IPS-NIHi11 (cell line): ENCODE results near the gene LARP4B.
"Not testable (repeated sequence)": the region's sequence is repeated elsewhere in the genome, so short reads cannot be mapped to it uniquely, and the experiment has no call there.

Experiments
- DNase-seq: peaks from one replicate; pipeline ENCODE4 v3.0.0; 2012; ENCODE audit warnings: mixed read lengths, low spot score

Gene LARP4B

GRCh38 chr10:786633-787474, 144.7 kb downstream of the LARP4B start:
- DNase-seq = no peak

- DNase-seq = no peak
Measured at GRCh38 chr10:785861-786214, 145.7 kb downstream of the LARP4B start.

- DNase-seq = no peak
Measured at GRCh38 chr10:785089-785860, 146.2 kb downstream of the LARP4B start.

GRCh38 chr10:784403-785088, 147.0 kb downstream of the LARP4B start:
- peak; percentile 70 for DNase-seq

GRCh38 chr10:782751-783648, 148.5 kb downstream of the LARP4B start:
- no peak for DNase-seq

- DNase-seq = no peak
Measured at GRCh38 chr10:780536-781524, 150.7 kb downstream of the LARP4B start.

GRCh38 chr10:778626-779330, 152.7 kb downstream of the LARP4B start:
- peak; percentile 32 for DNase-seq

- DNase-seq = no peak
Measured at GRCh38 chr10:777913-778479, 153.5 kb downstream of the LARP4B start.

- DNase-seq = no peak
Measured at GRCh38 chr10:776772-777171, 154.7 kb downstream of the LARP4B start.

GRCh38 chr10:775245-776075, 156.0 kb downstream of the LARP4B start:
- peak; percentile 33 for DNase-seq

GRCh38 chr10:774661-775244, 156.8 kb downstream of the LARP4B start:
- no peak for DNase-seq

- no peak for DNase-seq
Measured at GRCh38 chr10:774223-774622, 157.3 kb downstream of the LARP4B start.

GRCh38 chr10:773562-774161, 157.8 kb downstream of the LARP4B start:
- no peak for DNase-seq

- peak; percentile 42 for DNase-seq
Measured at GRCh38 chr10:772227-772637, 159.3 kb downstream of the LARP4B start.

GRCh38 chr10:771647-772046, 159.9 kb downstream of the LARP4B start:
- no peak for DNase-seq

GRCh38 chr10:770975-771374, 160.5 kb downstream of the LARP4B start:
- no peak for DNase-seq

- not testable (repeated sequence) for DNase-seq
Measured at GRCh38 chr10:770048-770712, 161.3 kb downstream of the LARP4B start.
